ENCODE measurements around the gene TSFM.
A peak's percentile ranks its signal among the peaks of the same experiment; 100 is the strongest.

TSFM gene

GRCh38 chr12:57751788-57752667, 30.6 kb upstream of the TSFM start, which contains the start of gene CDK4:
CDK4 (minus strand) TSS chr12:57752310; CDS start chr12:57751717, 593 bp downstream.
- Histone ChIP-seq H3K27ac (ENCODE audit: low read length) (peak within 1 kb of the TSS; percentile 94), H4K20me1 (ENCODE audit: insufficient read depth, low read length) (peaks cover 26% of the 10 kb centered on the region), H3K79me2 (ENCODE audit: insufficient read depth, low read length) (peaks cover 52% of the 10 kb centered on the region), H3K4me3 (ENCODE audit: low read depth in 1 of 2, low read length in 2 of 2) (peak within 1 kb of the TSS; percentile 73 to 85), H2AFZ (ENCODE audit: low read depth, low read length) (peak within 1 kb of the TSS; percentile 89), H3K9ac (ENCODE audit: low read depth, low read length) (peak within 1 kb of the TSS; percentile 99), H3K27me3 (ENCODE audit: insufficient read depth, low read length, poor library complexity) (no peaks in the 10 kb centered on the region), H3K36me3 (ENCODE audit: insufficient read depth, low read length) (peaks cover 51% of the 10 kb centered on the region), H3K4me2 (ENCODE audit: insufficient read depth, low read length) (peak within 1 kb of the TSS; percentile 93), H3K9me3 (ENCODE audit: insufficient read depth, low read length, severe bottlenecking) (no peaks in the 10 kb centered on the region), H3K4me1 (ENCODE audit: insufficient read depth, low read length) (peaks cover 56% of the 10 kb centered on the region)
- peak; percentile 100 for DNase-seq
- TF ChIP-seq EZH2 (IDR thresholded peaks at IDR 0.05; ENCODE audit: borderline replicate concordance, low read depth, low read length, severe bottlenecking): no peak
- TF ChIP-seq, protein P1, sequence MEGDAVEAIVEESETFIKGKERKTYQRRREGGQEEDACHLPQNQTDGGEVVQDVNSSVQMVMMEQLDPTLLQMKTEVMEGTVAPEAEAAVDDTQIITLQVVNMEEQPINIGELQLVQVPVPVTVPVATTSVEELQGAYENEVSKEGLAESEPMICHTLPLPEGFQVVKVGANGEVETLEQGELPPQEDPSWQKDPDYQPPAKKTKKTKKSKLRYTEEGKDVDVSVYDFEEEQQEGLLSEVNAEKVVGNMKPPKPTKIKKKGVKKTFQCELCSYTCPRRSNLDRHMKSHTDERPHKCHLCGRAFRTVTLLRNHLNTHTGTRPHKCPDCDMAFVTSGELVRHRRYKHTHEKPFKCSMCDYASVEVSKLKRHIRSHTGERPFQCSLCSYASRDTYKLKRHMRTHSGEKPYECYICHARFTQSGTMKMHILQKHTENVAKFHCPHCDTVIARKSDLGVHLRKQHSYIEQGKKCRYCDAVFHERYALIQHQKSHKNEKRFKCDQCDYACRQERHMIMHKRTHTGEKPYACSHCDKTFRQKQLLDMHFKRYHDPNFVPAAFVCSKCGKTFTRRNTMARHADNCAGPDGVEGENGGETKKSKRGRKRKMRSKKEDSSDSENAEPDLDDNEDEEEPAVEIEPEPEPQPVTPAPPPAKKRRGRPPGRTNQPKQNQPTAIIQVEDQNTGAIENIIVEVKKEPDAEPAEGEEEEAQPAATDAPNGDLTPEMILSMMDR (IDR thresholded peaks at IDR 0.05; ENCODE audit: borderline replicate concordance, extremely low read depth, low read length, poor library complexity, severe bottlenecking): no peak
- ATAC-seq (ENCODE audit: insufficient read depth, low read depth): peak; percentile 77

DNA sequence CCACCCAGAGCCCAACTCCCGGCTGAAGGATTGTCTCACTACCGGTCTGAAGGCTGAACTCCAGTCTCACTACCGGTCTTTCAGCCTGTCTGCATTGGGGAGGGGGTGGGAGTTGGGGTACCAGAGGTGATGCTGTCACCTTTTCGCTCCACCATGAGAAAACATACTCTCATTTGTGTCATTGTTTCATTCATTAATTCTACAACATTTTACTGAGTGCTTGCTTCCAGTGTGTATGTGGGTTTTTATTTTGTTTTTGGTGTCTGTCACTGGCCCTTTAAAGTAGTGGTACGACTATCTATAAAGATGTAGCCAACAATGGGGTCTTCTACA, 30.0 kb upstream of the TSFM start:
- no peaks in the 10 kb centered on the region for H3K9me3 ChIP-seq (ENCODE audit: insufficient read depth, low read length, severe bottlenecking)
- no peak for DNase-seq
- TF ChIP-seq, protein P1 (IDR thresholded peaks at IDR 0.05; ENCODE audit: borderline replicate concordance, extremely low read depth, low read length, poor library complexity, severe bottlenecking): no peak
- TF ChIP-seq EZH2 (IDR thresholded peaks at IDR 0.05; ENCODE audit: borderline replicate concordance, low read depth, low read length, severe bottlenecking): no peak
- peaks cover 57% of the 10 kb centered on the region for H3K4me1 ChIP-seq (ENCODE audit: insufficient read depth, low read length)
- H3K27me3 ChIP-seq (ENCODE audit: insufficient read depth, low read length, poor library complexity): no peaks in the 10 kb centered on the region
- peak overlapping the region; percentile 93 for H3K4me2 ChIP-seq (ENCODE audit: insufficient read depth, low read length)
- peaks cover 26% of the 10 kb centered on the region for H4K20me1 ChIP-seq (ENCODE audit: insufficient read depth, low read length)
- H3K79me2 ChIP-seq (ENCODE audit: insufficient read depth, low read length): peaks cover 52% of the 10 kb centered on the region
- H3K9ac ChIP-seq (ENCODE audit: low read depth, low read length): peak overlapping the region; percentile 34
- ATAC-seq (ENCODE audit: insufficient read depth, low read depth): no peak
- peaks cover 50% of the 10 kb centered on the region for H3K36me3 ChIP-seq (ENCODE audit: insufficient read depth, low read length)
- H2AFZ ChIP-seq (ENCODE audit: low read depth, low read length): peak overlapping the region; percentile 54
- peak overlapping the region; percentile 69 for H3K27ac ChIP-seq (ENCODE audit: low read length)
- peak overlapping the region in 1 of 2 experiments; percentile 85; a peak in 2 of 4 replicates for H3K4me3 ChIP-seq (ENCODE audit: low read depth in 1 of 2, low read length in 2 of 2)

DNA sequence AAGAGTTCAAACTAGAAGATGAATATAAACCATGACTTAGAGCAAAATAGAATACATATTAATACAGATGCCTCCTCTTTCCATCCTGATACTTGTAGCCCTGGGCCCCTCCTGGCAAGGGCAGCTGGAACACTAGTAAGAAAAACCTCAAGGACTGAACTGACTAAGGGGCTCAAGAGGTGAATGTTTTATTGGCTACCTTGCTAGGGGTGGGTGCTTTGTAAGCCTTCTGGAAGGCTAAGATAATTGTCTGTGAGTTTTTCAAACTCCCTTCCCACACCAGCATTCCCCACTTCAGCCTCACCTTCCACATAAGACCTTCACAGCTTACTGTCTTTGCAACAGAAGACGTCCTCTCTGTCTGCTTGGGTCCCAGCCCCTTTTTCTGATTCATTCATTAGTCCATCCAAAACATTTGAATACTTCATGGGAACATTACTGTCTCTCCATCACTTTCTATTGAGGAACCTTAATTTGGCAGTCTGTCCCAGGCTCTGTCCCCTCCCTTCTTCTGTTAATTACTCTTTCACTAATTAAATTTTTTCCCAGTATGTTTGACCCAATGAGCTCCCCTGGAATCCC, 28.7 kb upstream of the TSFM start:
- Histone ChIP-seq H3K27me3 (ENCODE audit: insufficient read depth, low read length, poor library complexity) (no peaks in the 10 kb centered on the region), H3K27ac (ENCODE audit: low read length) (no peak overlapping the region; the same call in 1 of the 2 replicates), H3K4me2 (ENCODE audit: insufficient read depth, low read length) (peak overlapping the region; percentile 80; the same call in 1 of the 2 replicates), H2AFZ (ENCODE audit: low read depth, low read length) (peak overlapping the region; percentile 71; the same call in 1 of the 2 replicates), H3K79me2 (ENCODE audit: insufficient read depth, low read length) (peaks cover 52% of the 10 kb centered on the region), H3K9me3 (ENCODE audit: insufficient read depth, low read length, severe bottlenecking) (no peaks in the 10 kb centered on the region), H4K20me1 (ENCODE audit: insufficient read depth, low read length) (peaks cover 36% of the 10 kb centered on the region), H3K9ac (ENCODE audit: low read depth, low read length) (peak overlapping the region; percentile 29; the same call in 1 of the 2 replicates), H3K4me3 (ENCODE audit: low read depth in 1 of 2, low read length in 2 of 2) (peak overlapping the region in 1 of 2 experiments; percentile 68; a peak in 1 of 4 replicates), H3K4me1 (ENCODE audit: insufficient read depth, low read length) (peaks cover 57% of the 10 kb centered on the region), H3K36me3 (ENCODE audit: insufficient read depth, low read length) (peaks cover 50% of the 10 kb centered on the region)
- TF ChIP-seq EZH2 (IDR thresholded peaks at IDR 0.05; ENCODE audit: borderline replicate concordance, low read depth, low read length, severe bottlenecking): no peak
- TF ChIP-seq, protein P1 (IDR thresholded peaks at IDR 0.05; ENCODE audit: borderline replicate concordance, extremely low read depth, low read length, poor library complexity, severe bottlenecking): no peak
- no peak for ATAC-seq (ENCODE audit: insufficient read depth, low read depth)
- no peak for DNase-seq
